ENCODE data around the gene RIMS1.

Gene RIMS1

GRCh38 chr6:71886184-71887005 lies at the start of gene RIMS1:
Gene RIMS1 (plus strand): TSS chr6:71886550. CDS start chr6:71887024, 474 bp downstream.
- no peak for DNase-seq (ENCODE audit: low read depth in 1 of 2, low spot score in 1 of 2)

- no peak for DNase-seq (ENCODE audit: low read depth in 1 of 2, low spot score in 1 of 2)
Observed at GRCh38 chr6:71851214-71851613, 35.1 kb upstream of the RIMS1 start.

- no peak for DNase-seq (ENCODE audit: low read depth in 1 of 2, low spot score in 1 of 2)
Observed at GRCh38 chr6:71852948-71853347, 33.4 kb upstream of the RIMS1 start.

GRCh38 chr6:71855406-71855805 lies 30.9 kb upstream of the RIMS1 start:
- no peak for DNase-seq (ENCODE audit: low read depth in 1 of 2, low spot score in 1 of 2)

GRCh38 chr6:71879016-71879415 lies 7.3 kb upstream of the RIMS1 start:
- DNase-seq (ENCODE audit: low read depth in 1 of 2, low spot score in 1 of 2): no peak

- DNase-seq (ENCODE audit: low read depth in 1 of 2, low spot score in 1 of 2): no peak
Observed at GRCh38 chr6:71887006-71887743, 825 bp downstream of the RIMS1 start.

- no peak for DNase-seq (ENCODE audit: low read depth in 1 of 2, low spot score in 1 of 2)
Observed at GRCh38 chr6:71887744-71888230, 1.4 kb downstream of the RIMS1 start.

- DNase-seq (ENCODE audit: low read depth in 1 of 2, low spot score in 1 of 2): no peak
Observed at GRCh38 chr6:71888756-71889340, 2.5 kb downstream of the RIMS1 start.

GRCh38 chr6:71889366-71889765 lies 3.0 kb downstream of the RIMS1 start:
- DNase-seq (ENCODE audit: low read depth in 1 of 2, low spot score in 1 of 2): no peak

GRCh38 chr6:71892641-71893040 lies 6.3 kb downstream of the RIMS1 start:
- no peak for DNase-seq (ENCODE audit: low read depth in 1 of 2, low spot score in 1 of 2)

- no peak for DNase-seq (ENCODE audit: low read depth in 1 of 2, low spot score in 1 of 2)
Observed at GRCh38 chr6:71900642-71901041, 14.3 kb downstream of the RIMS1 start.

- DNase-seq (ENCODE audit: low read depth in 1 of 2, low spot score in 1 of 2): no peak
Observed at GRCh38 chr6:71902261-71902660, 15.9 kb downstream of the RIMS1 start.

GRCh38 chr6:71906813-71907212 lies 20.5 kb downstream of the RIMS1 start:
- DNase-seq (ENCODE audit: low read depth in 1 of 2, low spot score in 1 of 2): no peak

- no peak for DNase-seq (ENCODE audit: low read depth in 1 of 2, low spot score in 1 of 2)
Observed at GRCh38 chr6:71908162-71908765, 21.9 kb downstream of the RIMS1 start.

GRCh38 chr6:71913444-71914234 lies 27.3 kb downstream of the RIMS1 start:
- no peak for DNase-seq (ENCODE audit: low read depth in 1 of 2, low spot score in 1 of 2)

GRCh38 chr6:71929047-71929446 lies 42.7 kb downstream of the RIMS1 start:
- DNase-seq (ENCODE audit: low read depth in 1 of 2, low spot score in 1 of 2): no peak

GRCh38 chr6:71933881-71934280 lies 47.5 kb downstream of the RIMS1 start:
- no peak for DNase-seq (ENCODE audit: low read depth in 1 of 2, low spot score in 1 of 2)

- DNase-seq (ENCODE audit: low read depth in 1 of 2, low spot score in 1 of 2): no peak
Observed at GRCh38 chr6:71965404-71965803, 79.1 kb downstream of the RIMS1 start.

GRCh38 chr6:71967436-71967835 lies 81.1 kb downstream of the RIMS1 start:
- DNase-seq (ENCODE audit: low read depth in 1 of 2, low spot score in 1 of 2): no peak

- DNase-seq (ENCODE audit: low read depth in 1 of 2, low spot score in 1 of 2): no peak
Observed at GRCh38 chr6:71977884-71978283, 91.5 kb downstream of the RIMS1 start.

- DNase-seq (ENCODE audit: low read depth in 1 of 2, low spot score in 1 of 2): no peak
Observed at GRCh38 chr6:71979911-71980310, 93.6 kb downstream of the RIMS1 start.

Data from stimulated activated CD4-positive, alpha-beta T cell treated with anti-CD3 and anti-CD28 coated beads, Interleukin-15, amount 100 ng/mL, for 1 hour (primary cell).